HepG2 (cell line): ENCODE data around the gene PKLR. TPM values are rescaled to one million over a fixed set of nuclear protein-coding genes. Genes with fewer than 3 reads are reported as not detected.
A peak's percentile ranks its signal among the peaks of the same experiment; 100 is the strongest.

Source experiments
- AHDC1 ChIP-seq: sonication (generic); formaldehyde crosslinking; IDR thresholded peaks from 2 replicates; pipeline ENCODE4 v1.5.1; 2020; ENCODE audit warnings: mild to moderate bottlenecking, missing genetic modification reagents, borderline replicate concordance
- HIC2 ChIP-seq: sonication (generic); formaldehyde crosslinking; IDR thresholded peaks from 2 replicates; pipeline ENCODE4 v1.9.0; 2022; ENCODE audit warnings: low read depth, missing genetic modification reagents
- NCOR1 ChIP-seq: fragments of 200-600 bp; sonication (generic); IDR thresholded peaks from 2 replicates; pipeline ENCODE4 v1.7.0; 2017; ENCODE audit warnings: antibody characterized with exemption, low read length, borderline replicate concordance
- NONO ChIP-seq, 2 experiments: fragments of 450-650 bp in 1 of 2; sonication (generic) in 1 of 2; formaldehyde crosslinking in 1 of 2; IDR thresholded peaks in 1 of 2; conservative IDR thresholded peaks in 1 of 2; 2 replicates each; pipeline versions ENCODE4 v1.6.1 to v1.8.0; 2017 to 2022; ENCODE audit warnings: mild to moderate bottlenecking in 1 of 2, missing genetic modification reagents in 1 of 2, moderate library complexity in 1 of 2
- ONECUT2 ChIP-seq: sonication (generic); formaldehyde crosslinking; IDR thresholded peaks from 2 replicates; pipeline ENCODE4 v1.4.0; 2020; ENCODE audit warnings: missing genetic modification reagents
- POGZ ChIP-seq: sonication (generic); formaldehyde crosslinking; IDR thresholded peaks from 2 replicates; pipeline ENCODE4 v1.4.0; 2020; ENCODE audit warnings: mild to moderate bottlenecking, missing genetic modification reagents
- SIX1 ChIP-seq: sonication (generic); formaldehyde crosslinking; IDR thresholded peaks from 2 replicates; pipeline ENCODE4 v1.4.0; 2020; ENCODE audit warnings: missing genetic modification reagents, borderline replicate concordance
- TSC22D2 ChIP-seq: sonication (generic); formaldehyde crosslinking; IDR thresholded peaks from 2 replicates; pipeline ENCODE4 v1.5.1; 2020; ENCODE audit warnings: missing genetic modification reagents, mild to moderate bottlenecking, borderline replicate concordance
- ZBTB10 ChIP-seq: sonication (generic); formaldehyde crosslinking; IDR thresholded peaks from 2 replicates; pipeline ENCODE4 v1.4.0; 2020; ENCODE audit warnings: missing genetic modification reagents, borderline replicate concordance
- ZNF547 ChIP-seq: sonication (generic); formaldehyde crosslinking; IDR thresholded peaks from 2 replicates; pipeline ENCODE4 v1.5.1; 2020; ENCODE audit warnings: mild to moderate bottlenecking, missing genetic modification reagents
- ZNF709 ChIP-seq: sonication (generic); formaldehyde crosslinking; IDR thresholded peaks from 2 replicates; pipeline ENCODE4 v1.5.0; 2020; ENCODE audit warnings: mild to moderate bottlenecking, missing genetic modification reagents
- ZNF761 ChIP-seq: sonication (generic); formaldehyde crosslinking; conservative IDR thresholded peaks from 2 replicates; pipeline ENCODE4 v1.4.0; 2020; ENCODE audit warnings: mild to moderate bottlenecking, missing genetic modification reagents
- polyA plus RNA-seq, 8 experiments: library from polyadenylated mRNA; depleted of rRNA in 3 of 8; stranded (reverse) in 7 of 8; unstranded in 1 of 8; fragments of >200 nt; fragmentation: Illumina TruSeq in 4 of 8; extraction: Trizol in 4 of 8; gene quantifications; 2 replicates each; pipeline versions ENCODE4 v1.2.1 to v1.2.3, GENCODE V29; 2011 to 2016; ENCODE audit warnings: low read depth in 4 of 8, missing spikeins in 1 of 8, mixed read lengths in 1 of 8; ENCODE audit not compliant: insufficient read depth in 1 of 8
- total RNA-seq, 5 experiments: library from RNA; depleted of rRNA; stranded (reverse); fragments of >200 nt; fragmentation: Illumina TruSeq; extraction: Trizol; gene quantifications; 2 replicates each; pipeline ENCODE4 v1.2.3, GENCODE V29; 2016; ENCODE audit warnings: low read depth in 1 of 5
- TF ChIP-seq, protein P1 (sequence below): IDR thresholded peaks from 2 replicates; pipeline ENCODE4 v1.6.1; 2016; ENCODE audit warnings: missing biosample characterization, missing genetic modification reagents, low read depth
- TF ChIP-seq, protein P2 (sequence below): sonication (generic); formaldehyde crosslinking; IDR thresholded peaks from 2 replicates; pipeline ENCODE4 v1.5.0; 2020; ENCODE audit warnings: missing genetic modification reagents

PKLR gene
- total and polyA plus RNA-seq, 2 of the 13 experiments (the other 11 are each of a cell fraction or from before 2014, with no cell fraction given) = 10.3 to 29.3 TPM

DNA sequence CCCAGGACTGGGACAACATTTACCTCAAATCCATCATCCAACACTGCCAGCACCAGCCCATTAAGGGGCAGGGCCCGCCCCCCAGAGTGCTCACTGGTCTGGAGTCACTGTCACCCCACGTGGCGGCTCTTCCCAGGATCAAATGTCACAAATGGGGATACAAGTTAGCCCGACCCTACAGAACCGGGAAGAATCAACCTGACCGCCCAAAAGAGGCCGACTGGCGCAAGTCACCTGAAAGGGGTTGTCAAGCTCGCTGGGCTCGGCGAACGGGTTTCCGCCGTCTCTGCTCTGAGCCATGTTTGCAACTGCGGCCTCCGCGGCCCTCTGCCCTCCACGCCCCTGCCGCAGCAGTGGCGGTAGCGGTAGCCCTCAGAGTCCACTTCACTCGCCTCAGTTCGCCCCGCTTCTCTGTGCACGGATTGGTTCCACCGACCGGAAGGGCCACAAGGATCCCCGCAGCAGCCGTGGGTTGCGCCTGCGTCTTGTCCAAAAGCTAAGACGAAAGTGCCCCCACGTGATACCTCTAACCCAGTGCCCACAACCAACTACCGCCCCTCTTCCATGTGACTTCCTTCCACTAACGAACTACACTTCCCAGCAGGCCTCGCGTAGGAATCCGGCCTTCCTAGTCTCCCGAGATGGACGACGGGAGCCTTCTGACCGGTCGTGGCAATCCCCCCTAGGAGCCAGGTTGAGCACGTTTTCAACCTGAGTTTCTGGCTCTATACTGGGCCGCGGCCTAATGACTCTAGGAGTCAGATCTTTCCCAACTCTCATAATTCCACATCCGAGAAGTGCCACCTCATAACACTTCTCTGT lies 39.2 kb downstream of the PKLR start, which contains the start of gene SCAMP3 (continued):
- 0 out of 2 replicates have a peak, but pooled peaks have one; percentile 31 for TF ChIP-seq AHDC1 (CRISPR knock-in tag)
- TF ChIP-seq TSC22D2 (CRISPR knock-in tag) = peak; percentile 85; the same call in 1 of the 2 replicates
- TF ChIP-seq SIX1 = no peak; the same call in 1 of the 2 replicates
- peak; percentile 52; the same call in 1 of the 2 replicates for TF ChIP-seq POGZ (CRISPR knock-in tag)
- TF ChIP-seq ZNF709 (CRISPR knock-in tag) = peak; percentile 53
- peak; percentile 20; the same call in 1 of the 2 replicates for TF ChIP-seq ZNF547 (CRISPR knock-in tag)
- TF ChIP-seq NONO (IDR thresholded peaks at IDR 0.05) = no peak
- TF ChIP-seq NONO (CRISPR knock-in tag; conservative IDR thresholded peaks at IDR 0.05) = peak; percentile 97
- peak; percentile 87; the same call in 1 of the 2 replicates for TF ChIP-seq ZNF761 (CRISPR knock-in tag)
- TF ChIP-seq, protein P1, sequence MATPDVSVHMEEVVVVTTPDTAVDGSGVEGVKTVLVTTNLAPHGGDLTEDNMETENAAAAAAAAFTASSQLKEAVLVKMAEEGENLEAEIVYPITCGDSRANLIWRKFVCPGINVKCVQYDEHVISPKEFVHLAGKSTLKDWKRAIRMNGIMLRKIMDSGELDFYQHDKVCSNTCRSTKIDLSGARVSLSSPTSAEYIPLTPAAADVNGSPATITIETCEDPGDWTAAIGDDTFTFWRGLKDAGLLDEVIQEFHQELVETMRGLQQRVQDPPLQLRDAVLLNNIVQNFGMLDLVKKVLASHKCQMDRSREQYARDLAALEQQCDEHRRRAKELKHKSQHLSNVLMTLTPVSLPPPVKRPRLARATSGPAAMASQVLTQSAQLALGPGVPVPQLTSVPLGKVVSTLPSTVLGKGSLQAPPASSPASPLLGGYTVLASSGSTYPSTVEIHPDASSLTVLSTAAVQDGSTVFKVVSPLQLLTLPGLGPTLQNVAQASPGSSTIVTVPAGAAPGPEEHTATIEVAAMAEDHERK (CRISPR knock-in tag) = peak; percentile 58; the same call in 1 of the 2 replicates
- peak; percentile 18; the same call in 1 of the 2 replicates for TF ChIP-seq HIC2 (CRISPR knock-in tag)
- no peak; the same call in 1 of the 2 replicates for TF ChIP-seq NCOR1
- TF ChIP-seq, protein P2, sequence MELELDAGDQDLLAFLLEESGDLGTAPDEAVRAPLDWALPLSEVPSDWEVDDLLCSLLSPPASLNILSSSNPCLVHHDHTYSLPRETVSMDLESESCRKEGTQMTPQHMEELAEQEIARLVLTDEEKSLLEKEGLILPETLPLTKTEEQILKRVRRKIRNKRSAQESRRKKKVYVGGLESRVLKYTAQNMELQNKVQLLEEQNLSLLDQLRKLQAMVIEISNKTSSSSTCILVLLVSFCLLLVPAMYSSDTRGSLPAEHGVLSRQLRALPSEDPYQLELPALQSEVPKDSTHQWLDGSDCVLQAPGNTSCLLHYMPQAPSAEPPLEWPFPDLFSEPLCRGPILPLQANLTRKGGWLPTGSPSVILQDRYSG (CRISPR knock-in tag) = no peak
- TF ChIP-seq ZBTB10 (CRISPR knock-in tag) = no peak
- TF ChIP-seq ONECUT2 (CRISPR knock-in tag) = peak; percentile 9; the same call in 1 of the 2 replicates
